ENCODE results near the gene AP2A2.
A peak's percentile ranks its signal among the peaks of the same experiment; 100 is the strongest.

AP2A2 gene

GRCh38 chr11:1049911-1050580 lies 124.4 kb downstream of the AP2A2 start:
- no peak for DNase-seq (ENCODE audit: low spot score in 2 of 2)
- Mint-ChIP-seq H3K9me3 (no peaks in the 10 kb centered on the region), H3K27ac (ENCODE audit: low read depth) (no peak overlapping the region), H3K4me1 (no peaks in the 10 kb centered on the region), H3K36me3 (ENCODE audit: insufficient read depth) (peaks cover 2% of the 10 kb centered on the region), H3K27me3 (peaks cover 44% of the 10 kb centered on the region), H3K4me3 (no peak overlapping the region)
- ATAC-seq (replicated peaks; ENCODE audit: extremely low read depth, poor library complexity, severe bottlenecking): no peak

GRCh38 chr11:1050581-1051355 lies 125.1 kb downstream of the AP2A2 start:
- peak; percentile 83 for ATAC-seq (replicated peaks; ENCODE audit: extremely low read depth, poor library complexity, severe bottlenecking)
- H3K4me1 Mint-ChIP-seq: no peaks in the 10 kb centered on the region
- peak; percentile 62 to 64 for DNase-seq (ENCODE audit: low spot score in 2 of 2)
- no peaks in the 10 kb centered on the region for H3K9me3 Mint-ChIP-seq
- H3K4me3 Mint-ChIP-seq: no peak overlapping the region
- peaks cover 2% of the 10 kb centered on the region for H3K36me3 Mint-ChIP-seq (ENCODE audit: insufficient read depth)
- H3K27me3 Mint-ChIP-seq: peaks cover 51% of the 10 kb centered on the region
- no peak overlapping the region for H3K27ac Mint-ChIP-seq (ENCODE audit: low read depth)

- Mint-ChIP-seq H3K4me3 (no peak overlapping the region), H3K36me3 (ENCODE audit: insufficient read depth) (peaks cover 2% of the 10 kb centered on the region), H3K27me3 (peaks cover 54% of the 10 kb centered on the region), H3K27ac (ENCODE audit: low read depth) (no peak overlapping the region), H3K9me3 (no peaks in the 10 kb centered on the region), H3K4me1 (no peaks in the 10 kb centered on the region)
- DNase-seq (ENCODE audit: low spot score in 2 of 2) (no peak), ATAC-seq (replicated peaks; ENCODE audit: extremely low read depth, poor library complexity, severe bottlenecking) (no peak)
Measured at GRCh38 chr11:1051356-1052132, 125.9 kb downstream of the AP2A2 start.

GRCh38 chr11:1052133-1053011 lies 126.7 kb downstream of the AP2A2 start:
- peaks cover 54% of the 10 kb centered on the region for H3K27me3 Mint-ChIP-seq
- H3K4me3 Mint-ChIP-seq: no peak overlapping the region
- H3K9me3 Mint-ChIP-seq: no peaks in the 10 kb centered on the region
- DNase-seq (ENCODE audit: low spot score in 2 of 2) (no peak), ATAC-seq (replicated peaks; ENCODE audit: extremely low read depth, poor library complexity, severe bottlenecking) (no peak)
- H3K27ac Mint-ChIP-seq (ENCODE audit: low read depth): no peak overlapping the region
- peaks cover 2% of the 10 kb centered on the region for H3K36me3 Mint-ChIP-seq (ENCODE audit: insufficient read depth)
- no peaks in the 10 kb centered on the region for H3K4me1 Mint-ChIP-seq

GRCh38 chr11:1053121-1053901 lies 127.6 kb downstream of the AP2A2 start:
- Mint-ChIP-seq H3K27me3 (peaks cover 54% of the 10 kb centered on the region), H3K4me3 (no peak overlapping the region), H3K27ac (ENCODE audit: low read depth) (no peak overlapping the region), H3K4me1 (no peaks in the 10 kb centered on the region), H3K9me3 (no peaks in the 10 kb centered on the region), H3K36me3 (ENCODE audit: insufficient read depth) (no peaks in the 10 kb centered on the region)
- no peak for ATAC-seq (replicated peaks; ENCODE audit: extremely low read depth, poor library complexity, severe bottlenecking)
- no peak for DNase-seq (ENCODE audit: low spot score in 2 of 2)

DNA sequence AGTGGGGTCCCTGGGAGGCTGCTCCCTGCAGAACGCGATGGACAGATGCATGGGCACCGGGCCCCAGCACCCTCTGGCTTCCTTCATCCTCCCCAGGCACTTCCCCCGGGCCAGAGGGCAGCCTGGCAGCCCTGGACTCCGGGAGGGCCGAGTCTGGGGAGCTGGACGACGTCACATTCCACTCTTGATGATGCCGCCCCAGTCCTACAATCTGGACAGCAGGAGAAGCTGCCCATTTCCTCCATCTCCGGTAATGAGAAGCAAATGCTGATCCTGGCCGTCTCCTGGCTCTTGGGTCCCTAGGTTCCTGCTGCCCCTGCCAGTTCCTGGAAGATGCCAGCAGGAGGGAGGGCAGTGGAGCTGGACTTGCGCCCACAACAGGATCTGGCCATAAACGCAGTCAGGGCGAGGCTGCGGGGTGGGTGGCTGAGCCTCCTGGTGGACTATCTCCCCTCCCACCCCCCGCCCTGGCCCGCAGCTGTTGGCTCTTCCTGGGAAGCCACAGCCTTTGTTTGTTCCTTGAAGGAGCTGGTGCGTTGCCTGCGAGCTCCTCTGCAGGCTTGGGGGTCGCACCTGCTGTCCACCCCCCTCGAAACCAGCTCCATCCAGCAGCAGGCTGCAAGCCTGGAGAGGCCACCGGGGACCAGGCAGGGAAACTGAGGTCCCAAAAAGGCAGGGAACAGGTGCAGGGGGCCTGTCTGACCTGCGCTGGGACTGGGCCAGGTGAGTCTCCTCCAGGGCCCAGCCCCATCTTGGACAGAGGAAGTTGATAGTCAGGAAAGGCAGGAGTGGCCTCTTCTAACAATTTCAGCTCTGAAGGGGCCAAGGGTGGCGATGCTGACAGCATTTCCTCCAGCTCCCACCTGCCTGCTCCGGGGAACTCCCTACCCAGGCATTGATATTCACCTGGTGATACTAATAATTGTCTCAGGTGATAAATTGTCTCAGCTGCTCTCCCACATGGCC lies 128.8 kb downstream of the AP2A2 start:
- no peak overlapping the region for H3K27ac Mint-ChIP-seq (ENCODE audit: low read depth)

GRCh38 chr11:1055109-1055703 lies 129.5 kb downstream of the AP2A2 start:
- Mint-ChIP-seq H3K4me1 (no peaks in the 10 kb centered on the region), H3K4me3 (no peak overlapping the region), H3K27me3 (peaks cover 60% of the 10 kb centered on the region), H3K36me3 (ENCODE audit: insufficient read depth) (no peaks in the 10 kb centered on the region), H3K9me3 (no peaks in the 10 kb centered on the region), H3K27ac (ENCODE audit: low read depth) (no peak overlapping the region)
- ATAC-seq (replicated peaks; ENCODE audit: extremely low read depth, poor library complexity, severe bottlenecking): no peak
- DNase-seq (ENCODE audit: low spot score in 2 of 2): no peak

More for the DNA sequence above, 128.8 kb downstream of the AP2A2 start:
- DNase-seq (ENCODE audit: low spot score in 2 of 2) (no peak), ATAC-seq (replicated peaks; ENCODE audit: extremely low read depth, poor library complexity, severe bottlenecking) (no peak)
- no peak overlapping the region for H3K4me3 Mint-ChIP-seq
- H3K9me3 Mint-ChIP-seq: no peaks in the 10 kb centered on the region
- H3K36me3 Mint-ChIP-seq (ENCODE audit: insufficient read depth): no peaks in the 10 kb centered on the region
- peaks cover 54% of the 10 kb centered on the region for H3K27me3 Mint-ChIP-seq
- no peaks in the 10 kb centered on the region for H3K4me1 Mint-ChIP-seq

DNA sequence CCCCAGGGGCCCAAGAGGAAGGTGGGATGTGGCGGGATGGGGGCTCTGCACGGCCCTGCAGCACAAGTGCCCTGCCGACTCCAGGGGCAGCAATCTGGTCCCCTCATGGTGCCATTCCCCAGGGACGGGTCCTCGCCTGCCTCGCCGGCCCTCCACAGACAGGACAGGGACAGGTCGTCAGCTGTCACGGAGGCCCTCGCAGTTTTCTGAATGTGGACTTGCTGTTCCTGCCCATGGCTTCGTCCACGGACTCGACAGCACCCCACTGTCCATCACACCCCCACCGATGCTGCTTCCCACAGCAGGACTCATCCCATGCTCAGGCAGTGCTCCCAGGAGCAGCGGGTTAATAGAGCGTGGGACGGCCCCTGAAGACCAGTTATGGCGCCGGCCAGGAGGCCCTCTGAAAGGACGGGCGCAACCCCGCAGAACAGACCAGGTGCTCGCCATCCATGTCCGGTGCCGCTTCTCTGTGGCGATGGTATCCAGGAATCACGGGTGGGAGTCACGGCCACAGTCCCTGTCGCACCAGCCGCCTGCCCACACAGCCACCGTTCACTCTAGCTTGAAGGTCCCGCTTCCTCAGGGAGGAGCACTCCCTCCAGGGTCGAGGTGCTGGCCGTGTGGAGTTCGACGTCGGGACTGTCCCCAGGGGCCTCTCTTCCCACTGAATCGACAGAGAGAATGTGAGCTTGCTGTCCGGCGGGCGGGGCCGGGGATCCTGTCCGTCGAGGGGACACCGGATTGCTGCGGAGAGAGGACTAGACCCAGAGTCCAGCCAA lies 130.5 kb downstream of the AP2A2 start:
- no peaks in the 10 kb centered on the region for H3K9me3 Mint-ChIP-seq
- DNase-seq (ENCODE audit: low spot score in 2 of 2): no peak
- no peaks in the 10 kb centered on the region for H3K36me3 Mint-ChIP-seq (ENCODE audit: insufficient read depth)
- H3K4me1 Mint-ChIP-seq: no peaks in the 10 kb centered on the region
- no peak for ATAC-seq (replicated peaks; ENCODE audit: extremely low read depth, poor library complexity, severe bottlenecking)
- H3K27ac Mint-ChIP-seq (ENCODE audit: low read depth): no peak overlapping the region
- H3K27me3 Mint-ChIP-seq: peaks cover 52% of the 10 kb centered on the region
- H3K4me3 Mint-ChIP-seq: no peak overlapping the region

DNA sequence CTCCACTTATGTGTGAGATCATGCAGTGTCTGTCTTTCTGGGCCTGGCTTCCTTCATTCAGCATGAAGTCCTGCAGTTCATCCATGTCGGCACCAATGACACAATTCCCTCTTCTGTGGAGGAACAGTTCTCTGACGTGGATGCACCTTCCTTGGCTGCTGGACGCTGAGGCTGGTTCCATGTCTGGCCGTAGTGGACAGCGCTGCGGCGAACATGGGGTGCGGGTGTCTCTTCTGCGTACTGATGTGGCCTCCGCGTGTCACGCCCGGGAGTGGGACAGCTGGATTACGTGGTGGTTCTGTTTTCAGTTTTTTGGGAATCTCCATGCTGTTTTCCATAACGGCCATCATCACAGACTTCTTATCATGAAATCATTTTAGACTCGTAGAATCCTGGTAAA lies 132.1 kb downstream of the AP2A2 start:
- Mint-ChIP-seq H3K9me3 (peaks cover 5% of the 10 kb centered on the region), H3K36me3 (ENCODE audit: insufficient read depth) (no peaks in the 10 kb centered on the region), H3K4me3 (no peak overlapping the region), H3K27ac (ENCODE audit: low read depth) (no peak overlapping the region), H3K27me3 (peaks cover 64% of the 10 kb centered on the region), H3K4me1 (no peaks in the 10 kb centered on the region)
- DNase-seq (ENCODE audit: low spot score in 2 of 2) (no peak), ATAC-seq (replicated peaks; ENCODE audit: extremely low read depth, poor library complexity, severe bottlenecking) (no peak)

DNA sequence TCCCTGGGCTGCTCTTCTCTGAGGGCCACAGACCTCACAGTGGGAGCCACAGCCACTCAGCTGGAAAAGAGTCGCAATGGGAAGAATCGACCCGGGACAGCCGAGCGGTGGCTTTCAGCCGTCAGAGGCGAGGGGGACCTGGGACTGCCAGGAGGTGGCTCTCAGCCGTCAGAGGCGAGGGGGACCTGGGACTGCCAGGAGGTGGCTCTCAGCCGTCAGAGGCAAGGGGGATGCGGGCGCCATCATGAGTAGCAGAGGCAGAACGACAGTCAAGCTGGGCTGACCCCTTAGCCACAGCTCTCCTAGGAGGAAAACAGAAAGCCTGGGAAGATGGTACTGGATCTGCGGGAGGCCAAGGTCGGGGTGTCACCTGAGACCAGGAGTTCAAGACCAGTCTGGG lies 134.1 kb downstream of the AP2A2 start:
- Mint-ChIP-seq H3K36me3 (ENCODE audit: insufficient read depth) (no peaks in the 10 kb centered on the region), H3K27ac (ENCODE audit: low read depth) (no peak overlapping the region), H3K4me1 (no peaks in the 10 kb centered on the region), H3K27me3 (peaks cover 78% of the 10 kb centered on the region), H3K9me3 (peaks cover 5% of the 10 kb centered on the region), H3K4me3 (no peak overlapping the region)
- DNase-seq (ENCODE audit: low spot score in 2 of 2) (no peak), ATAC-seq (replicated peaks; ENCODE audit: extremely low read depth, poor library complexity, severe bottlenecking) (no peak)
